ENCODE data around the gene C11orf24. TPM values are rescaled to one million over a fixed set of nuclear protein-coding genes. Genes with fewer than 3 reads are reported as not detected.

C11orf24 gene
- total and polyA plus RNA-seq, 2 donors = 5.9 to 17.7 TPM

DNA sequence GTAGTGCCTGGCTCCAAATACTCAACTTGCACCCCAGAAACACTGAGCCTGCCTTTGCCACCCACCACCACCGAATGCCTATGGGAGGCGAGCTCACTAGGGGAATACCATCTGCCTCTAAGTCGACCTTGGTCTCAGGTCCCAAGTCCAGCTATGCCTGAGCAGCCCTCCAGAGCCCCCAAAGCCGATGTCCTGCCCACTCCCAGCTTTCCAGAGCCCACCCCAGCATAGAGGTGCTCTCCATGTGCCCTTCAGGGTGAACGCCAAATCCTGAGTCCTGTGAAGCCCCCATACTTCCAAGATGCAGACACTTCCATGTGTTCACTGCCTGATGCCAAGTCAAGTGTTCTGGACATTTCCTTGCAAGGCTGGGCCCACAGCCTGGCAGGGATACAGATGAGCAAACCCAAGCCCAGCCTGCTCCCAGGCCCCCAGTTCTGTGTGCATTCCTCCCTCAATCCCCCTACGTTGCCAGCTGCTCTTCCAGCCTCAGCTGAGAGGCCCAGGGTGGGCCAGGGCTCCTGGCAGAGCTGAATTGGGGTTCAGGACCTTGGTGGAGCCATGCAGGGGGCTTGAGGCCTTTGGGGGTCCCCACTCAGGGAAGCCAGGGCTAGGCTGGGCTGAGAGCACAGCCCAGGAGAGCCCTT, 56.1 kb downstream of the C11orf24 start:
- DNase-seq (ENCODE audit: low read depth in 6 of 9, low spot score in 9 of 9) = no peak
- Histone ChIP-seq H3K4me3 (ENCODE audit: low read length in 2 of 2) (no peak overlapping the region), H3K27me3 (ENCODE audit: control insufficient read depth in 2 of 2, insufficient read depth in 1 of 2, low read length in 1 of 2) (peaks cover 7 to 41% of the 10 kb centered on the region in 2 donors), H3K9me3 (ENCODE audit: control insufficient read depth in 2 of 2, insufficient read depth in 1 of 2, low read length in 1 of 2) (peaks cover 0 to 3% of the 10 kb centered on the region in 2 donors), H3K36me3 (ENCODE audit: control insufficient read depth in 2 of 2, insufficient read depth in 2 of 2, low read length in 1 of 2) (no peaks in the 10 kb centered on the region), H3K4me1 (ENCODE audit: control insufficient read depth in 2 of 2, insufficient read depth in 2 of 2, low read length in 2 of 2) (peaks cover 10 to 21% of the 10 kb centered on the region in 2 donors), H3K27ac (ENCODE audit: low read depth in 1 of 2, low read length in 1 of 2) (no peak overlapping the region)
- 94% methylated on average over 6 of the region's 6 CpGs for WGBS

GRCh38 chr11:68215087-68215445, 56.7 kb downstream of the C11orf24 start:
- no peak overlapping the region for H3K4me3 ChIP-seq (ENCODE audit: low read length in 2 of 2)
- H3K27me3 ChIP-seq (ENCODE audit: control insufficient read depth in 2 of 2, insufficient read depth in 1 of 2, low read length in 1 of 2) = peaks cover 7 to 41% of the 10 kb centered on the region in 2 donors

DNA sequence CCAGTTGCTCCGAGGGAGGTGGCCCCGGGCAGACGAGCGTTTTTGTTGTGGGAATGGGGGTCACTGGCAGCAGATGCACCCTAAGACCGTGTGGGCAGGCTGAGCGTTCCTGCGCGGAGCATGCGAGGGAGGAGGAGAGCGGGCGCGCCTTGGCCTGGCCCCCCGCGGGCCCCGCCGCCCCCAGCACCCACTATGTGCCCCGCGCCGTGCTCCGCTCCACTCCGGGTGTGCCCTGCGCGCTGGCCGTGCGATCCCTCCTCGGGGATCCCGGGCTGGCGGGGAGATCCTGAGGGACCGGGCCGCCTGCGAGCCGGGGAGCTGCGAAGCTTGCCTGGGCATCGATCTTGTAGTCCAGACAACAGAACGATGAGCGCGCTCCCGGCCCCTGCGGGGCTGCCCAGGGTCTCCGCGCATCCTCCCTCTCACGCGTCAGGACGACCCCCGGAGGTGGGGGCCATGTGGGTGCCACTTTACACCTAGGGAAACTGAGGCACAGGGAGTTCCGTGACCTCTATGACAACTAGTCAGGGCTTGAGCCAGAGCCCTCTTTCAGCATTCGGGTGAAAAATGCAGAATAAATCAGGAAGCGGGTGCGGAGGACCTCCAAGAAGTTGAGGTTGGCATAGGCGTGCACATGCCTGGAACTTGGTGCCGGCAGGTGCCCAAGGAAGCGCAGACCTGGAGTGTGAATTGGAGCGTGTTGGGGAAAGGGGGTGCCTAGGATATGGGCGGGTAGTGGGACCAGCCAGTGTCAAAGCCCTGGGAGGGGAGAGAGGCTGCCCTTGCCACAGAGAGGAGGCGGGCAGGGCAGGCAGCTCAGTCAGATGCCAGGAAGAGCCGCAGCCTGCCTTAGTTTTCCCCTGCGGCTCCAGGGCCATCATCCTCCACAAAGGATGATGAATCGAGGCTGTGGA, 57.3 kb downstream of the C11orf24 start:
- H3K27me3 ChIP-seq (ENCODE audit: control insufficient read depth in 2 of 2, insufficient read depth in 1 of 2, low read length in 1 of 2) = peaks cover 7 to 41% of the 10 kb centered on the region in 2 donors
- 18% methylated on average over 58 of the region's 58 CpGs for WGBS
- DNase-seq (ENCODE audit: low read depth in 6 of 9, low spot score in 9 of 9) = no peak
- H3K27ac ChIP-seq (ENCODE audit: low read depth in 1 of 2, low read length in 1 of 2) = peak overlapping the region; percentile 80 to 92
- peaks cover 0 to 3% of the 10 kb centered on the region in 2 donors for H3K9me3 ChIP-seq (ENCODE audit: control insufficient read depth in 2 of 2, insufficient read depth in 1 of 2, low read length in 1 of 2)
- H3K4me1 ChIP-seq (ENCODE audit: control insufficient read depth in 2 of 2, insufficient read depth in 2 of 2, low read length in 2 of 2) = peaks cover 13 to 24% of the 10 kb centered on the region in 2 donors
- H3K4me3 ChIP-seq (ENCODE audit: low read length in 2 of 2) = peak overlapping the region; percentile 86 to 95
- no peaks in the 10 kb centered on the region for H3K36me3 ChIP-seq (ENCODE audit: control insufficient read depth in 2 of 2, insufficient read depth in 2 of 2, low read length in 1 of 2)

More at GRCh38 chr11:68215087-68215445, 56.7 kb downstream of the C11orf24 start:
- DNase-seq (ENCODE audit: low read depth in 6 of 9, low spot score in 9 of 9) = peak in 2 of 9 donors; percentile 16 to 25
- H3K27ac ChIP-seq (ENCODE audit: low read depth in 1 of 2, low read length in 1 of 2) = no peak overlapping the region
- no peaks in the 10 kb centered on the region for H3K36me3 ChIP-seq (ENCODE audit: control insufficient read depth in 2 of 2, insufficient read depth in 2 of 2, low read length in 1 of 2)
- peaks cover 0 to 3% of the 10 kb centered on the region in 2 donors for H3K9me3 ChIP-seq (ENCODE audit: control insufficient read depth in 2 of 2, insufficient read depth in 1 of 2, low read length in 1 of 2)
- 60% methylated on average over 15 of the region's 15 CpGs for WGBS
- peaks cover 10 to 22% of the 10 kb centered on the region in 2 donors for H3K4me1 ChIP-seq (ENCODE audit: control insufficient read depth in 2 of 2, insufficient read depth in 2 of 2, low read length in 2 of 2)

- DNase-seq (ENCODE audit: low read depth in 6 of 9, low spot score in 9 of 9) = peak; percentile 56 to 96 (median 88)
- H3K27me3 ChIP-seq (ENCODE audit: control insufficient read depth in 2 of 2, insufficient read depth in 1 of 2, low read length in 1 of 2) = peaks cover 7 to 41% of the 10 kb centered on the region in 2 donors
- H3K36me3 ChIP-seq (ENCODE audit: control insufficient read depth in 2 of 2, insufficient read depth in 2 of 2, low read length in 1 of 2) = no peaks in the 10 kb centered on the region
- peaks cover 15 to 29% of the 10 kb centered on the region in 2 donors for H3K4me1 ChIP-seq (ENCODE audit: control insufficient read depth in 2 of 2, insufficient read depth in 2 of 2, low read length in 2 of 2)
- under 1% methylated on average over 90 of the region's 90 CpGs for WGBS
- H3K27ac ChIP-seq (ENCODE audit: low read depth in 1 of 2, low read length in 1 of 2) = peak overlapping the region; percentile 80 to 92
- peak overlapping the region; percentile 86 to 95 for H3K4me3 ChIP-seq (ENCODE audit: low read length in 2 of 2)
- H3K9me3 ChIP-seq (ENCODE audit: control insufficient read depth in 2 of 2, insufficient read depth in 1 of 2, low read length in 1 of 2) = peaks cover 0 to 3% of the 10 kb centered on the region in 2 donors
Observed at GRCh38 chr11:68213555-68214172, 58.1 kb downstream of the C11orf24 start.

GRCh38 chr11:68213135-68213515, 58.6 kb downstream of the C11orf24 start, which contains the start of gene KMT5B:
TSS of gene KMT5B (minus strand) at chr11:68213296. CDS start at chr11:68190076, 23,220 bp downstream.
- Histone ChIP-seq H3K9me3 (ENCODE audit: control insufficient read depth in 2 of 2, insufficient read depth in 1 of 2, low read length in 1 of 2) (peaks cover 0 to 3% of the 10 kb centered on the region in 2 donors), H3K4me1 (ENCODE audit: control insufficient read depth in 2 of 2, insufficient read depth in 2 of 2, low read length in 2 of 2) (peaks cover 15 to 29% of the 10 kb centered on the region in 2 donors), H3K27me3 (ENCODE audit: control insufficient read depth in 2 of 2, insufficient read depth in 1 of 2, low read length in 1 of 2) (peaks cover 7 to 38% of the 10 kb centered on the region in 2 donors), H3K4me3 (ENCODE audit: low read length in 2 of 2) (peak within 1 kb of the TSS; percentile 86 to 95), H3K36me3 (ENCODE audit: control insufficient read depth in 2 of 2, insufficient read depth in 2 of 2, low read length in 1 of 2) (no peaks in the 10 kb centered on the region), H3K27ac (ENCODE audit: low read depth in 1 of 2, low read length in 1 of 2) (peak within 1 kb of the TSS; percentile 80 to 92)
- WGBS = 1% methylated on average over 60 of the region's 60 CpGs
- peak in 6 of 9 donors; percentile 34 to 72 (median 54) for DNase-seq (ENCODE audit: low read depth in 6 of 9, low spot score in 9 of 9)

- H3K27me3 ChIP-seq (ENCODE audit: control insufficient read depth in 2 of 2, insufficient read depth in 1 of 2, low read length in 1 of 2) = peaks cover 7 to 34% of the 10 kb centered on the region in 2 donors
- H3K36me3 ChIP-seq (ENCODE audit: control insufficient read depth in 2 of 2, insufficient read depth in 2 of 2, low read length in 1 of 2) = no peaks in the 10 kb centered on the region
- peak overlapping the region; percentile 55 to 92 for H3K27ac ChIP-seq (ENCODE audit: low read depth in 1 of 2, low read length in 1 of 2)
- peak in 5 of 9 donors; percentile 44 to 77 (median 53) for DNase-seq (ENCODE audit: low read depth in 6 of 9, low spot score in 9 of 9)
- WGBS = under 1% methylated on average over 80 of the region's 80 CpGs
- H3K9me3 ChIP-seq (ENCODE audit: control insufficient read depth in 2 of 2, insufficient read depth in 1 of 2, low read length in 1 of 2) = peaks cover 0 to 3% of the 10 kb centered on the region in 2 donors
- H3K4me3 ChIP-seq (ENCODE audit: low read length in 2 of 2) = peak overlapping the region; percentile 83 to 95
- peaks cover 15 to 29% of the 10 kb centered on the region in 2 donors for H3K4me1 ChIP-seq (ENCODE audit: control insufficient read depth in 2 of 2, insufficient read depth in 2 of 2, low read length in 2 of 2)
Observed at GRCh38 chr11:68212421-68213134, 59.2 kb downstream of the C11orf24 start.

DNA sequence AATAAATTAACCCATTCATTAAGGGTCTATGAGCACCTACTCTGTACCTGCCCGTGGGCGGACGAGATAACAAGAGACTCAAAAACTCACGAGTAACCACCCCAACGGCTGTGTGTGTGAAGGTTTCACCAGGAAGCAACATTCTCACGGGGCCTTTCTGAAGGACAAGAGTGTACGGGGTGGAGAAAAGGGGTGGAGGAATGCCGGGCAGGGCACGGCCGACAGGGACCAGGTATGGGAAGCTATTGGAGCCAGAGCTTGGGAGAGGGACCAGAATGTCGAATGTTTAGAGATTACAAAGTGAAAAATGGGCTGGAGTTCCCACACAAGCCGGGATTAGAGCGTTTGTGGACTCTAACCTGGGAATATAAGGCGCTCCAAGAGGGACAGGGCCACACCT, 60.2 kb downstream of the C11orf24 start:
- H3K9me3 ChIP-seq (ENCODE audit: control insufficient read depth in 2 of 2, insufficient read depth in 1 of 2, low read length in 1 of 2) = peaks cover 0 to 3% of the 10 kb centered on the region in 2 donors
- H3K27ac ChIP-seq (ENCODE audit: low read depth in 1 of 2, low read length in 1 of 2) = no peak overlapping the region
- peaks cover 15 to 29% of the 10 kb centered on the region in 2 donors for H3K4me1 ChIP-seq (ENCODE audit: control insufficient read depth in 2 of 2, insufficient read depth in 2 of 2, low read length in 2 of 2)
- H3K36me3 ChIP-seq (ENCODE audit: control insufficient read depth in 2 of 2, insufficient read depth in 2 of 2, low read length in 1 of 2) = no peaks in the 10 kb centered on the region
- DNase-seq (ENCODE audit: low read depth in 6 of 9, low spot score in 9 of 9) = no peak
- WGBS = 67% methylated on average over 14 of the region's 14 CpGs
- H3K27me3 ChIP-seq (ENCODE audit: control insufficient read depth in 2 of 2, insufficient read depth in 1 of 2, low read length in 1 of 2) = peaks cover 4 to 27% of the 10 kb centered on the region in 2 donors
- H3K4me3 ChIP-seq (ENCODE audit: low read length in 2 of 2) = peak overlapping the region; percentile 83 to 95

All from thymus (tissue), 11 donors.